Activated T-cell treated with anti-CD3 and anti-CD28 coated beads, Interleukin-2, amount 50 U/mL, for 4 hours (primary cell): Measurements from ENCODE around the gene VSIG8. TPM values are rescaled to one million over a fixed set of nuclear protein-coding genes. Genes with fewer than 3 reads are reported as not detected.

Experiments
- ATAC-seq, 2 donors: fragments of 200-7000 bp; cut with Tn5 transposase; one replicate each; pipeline ENCODE4 v1.10.0; 2021
- DNase-seq: peaks from one replicate; pipeline ENCODE4 v3.0.0-alpha.2; 2020
- H3K27me3 Mint-ChIP-seq: one replicate; pipeline ENCODE4 v1.8.0; 2021; ENCODE audit warnings: low read depth, mixed read lengths
- H3K36me3 Mint-ChIP-seq: one replicate; pipeline ENCODE4 v1.8.0; 2022; ENCODE audit warnings: mixed read lengths; ENCODE audit not compliant: insufficient read depth
- H3K4me1 Mint-ChIP-seq: one replicate; pipeline ENCODE4 v1.8.0; 2021; ENCODE audit warnings: low read depth, mixed read lengths
- H3K4me3 Mint-ChIP-seq: one replicate; pipeline ENCODE4 v1.8.0; 2021; ENCODE audit warnings: mild to moderate bottlenecking, moderate library complexity, mixed read lengths
- H3K9me3 Mint-ChIP-seq: one replicate; pipeline ENCODE4 v1.8.0; 2021; ENCODE audit warnings: mixed read lengths
- total RNA-seq, 3 donors: library from RNA; stranded (reverse); gene quantifications; one replicate each; pipeline ENCODE4 v1.2.1, GENCODE V29; 2021

Gene VSIG8
- total RNA-seq, 3 donors from 2014 or later = not detected

- DNase-seq (no peak), ATAC-seq (no peak)
- Mint-ChIP-seq H3K4me3 (peak overlapping the region; percentile 88), H3K9me3 (no peaks in the 10 kb centered on the region), H3K4me1 (peaks cover 16% of the 10 kb centered on the region), H3K36me3 (no peaks in the 10 kb centered on the region), H3K27me3 (no peaks in the 10 kb centered on the region)
These were observed 6.7 kb downstream of the VSIG8 start for GRCh38 chr1:159855709-159856108.

GRCh38 chr1:159854693-159855192 lies 7.7 kb downstream of the VSIG8 start:
- ATAC-seq = peak; percentile 97
- Mint-ChIP-seq H3K27me3 (no peaks in the 10 kb centered on the region), H3K9me3 (no peaks in the 10 kb centered on the region), H3K36me3 (no peaks in the 10 kb centered on the region), H3K4me1 (peaks cover 16% of the 10 kb centered on the region), H3K4me3 (peak overlapping the region; percentile 88)
- DNase-seq = peak; percentile 63

- peak; percentile 11 to 20 for ATAC-seq
These were observed 8.3 kb downstream of the VSIG8 start for GRCh38 chr1:159854116-159854692.

GRCh38 chr1:159853417-159854115 lies 8.9 kb downstream of the VSIG8 start:
- Mint-ChIP-seq H3K4me1 (peaks cover 16% of the 10 kb centered on the region), H3K9me3 (no peaks in the 10 kb centered on the region), H3K27me3 (no peaks in the 10 kb centered on the region), H3K4me3 (peak overlapping the region; percentile 81), H3K36me3 (no peaks in the 10 kb centered on the region)
- no peak for ATAC-seq
- DNase-seq = no peak

More at GRCh38 chr1:159854116-159854692, 8.3 kb downstream of the VSIG8 start:
- no peak for DNase-seq
- Mint-ChIP-seq H3K4me3 (peak overlapping the region; percentile 81), H3K27me3 (no peaks in the 10 kb centered on the region), H3K36me3 (no peaks in the 10 kb centered on the region), H3K9me3 (no peaks in the 10 kb centered on the region), H3K4me1 (peaks cover 16% of the 10 kb centered on the region)

- Mint-ChIP-seq H3K4me1 (peaks cover 16% of the 10 kb centered on the region), H3K27me3 (no peaks in the 10 kb centered on the region), H3K4me3 (no peak overlapping the region), H3K9me3 (no peaks in the 10 kb centered on the region), H3K36me3 (no peaks in the 10 kb centered on the region)
- DNase-seq (no peak), ATAC-seq (no peak)
These were observed 11.1 kb downstream of the VSIG8 start for GRCh38 chr1:159851407-159851806.

- DNase-seq = no peak
- Mint-ChIP-seq H3K4me1 (peaks cover 11% of the 10 kb centered on the region), H3K27me3 (no peaks in the 10 kb centered on the region), H3K4me3 (no peak overlapping the region), H3K36me3 (no peaks in the 10 kb centered on the region), H3K9me3 (no peaks in the 10 kb centered on the region)
- ATAC-seq = no peak
These were observed 12.7 kb downstream of the VSIG8 start for GRCh38 chr1:159849626-159850366.

- DNase-seq (no peak), ATAC-seq (no peak)
- no peaks in the 10 kb centered on the region for H3K36me3 Mint-ChIP-seq
- H3K4me3 Mint-ChIP-seq = no peak overlapping the region
- no peaks in the 10 kb centered on the region for H3K27me3 Mint-ChIP-seq
- no peaks in the 10 kb centered on the region for H3K9me3 Mint-ChIP-seq
- H3K4me1 Mint-ChIP-seq = peaks cover 5% of the 10 kb centered on the region
These were observed 14.1 kb downstream of the VSIG8 start for GRCh38 chr1:159848326-159848725.

- DNase-seq = no peak
- H3K4me1 Mint-ChIP-seq = peaks cover 4% of the 10 kb centered on the region
- H3K36me3 Mint-ChIP-seq = no peaks in the 10 kb centered on the region
- no peaks in the 10 kb centered on the region for H3K9me3 Mint-ChIP-seq
- H3K4me3 Mint-ChIP-seq = no peak overlapping the region
- no peak for ATAC-seq
- H3K27me3 Mint-ChIP-seq = no peaks in the 10 kb centered on the region
These were observed 15.2 kb downstream of the VSIG8 start for GRCh38 chr1:159847231-159847630.

- no peaks in the 10 kb centered on the region for H3K36me3 Mint-ChIP-seq
- no peak for DNase-seq
- no peak overlapping the region for H3K4me3 Mint-ChIP-seq
- no peak for ATAC-seq
- no peaks in the 10 kb centered on the region for H3K4me1 Mint-ChIP-seq
- H3K9me3 Mint-ChIP-seq = no peaks in the 10 kb centered on the region
- no peaks in the 10 kb centered on the region for H3K27me3 Mint-ChIP-seq
These were observed 16.5 kb downstream of the VSIG8 start for GRCh38 chr1:159845751-159846629.

- Mint-ChIP-seq H3K27me3 (no peaks in the 10 kb centered on the region), H3K4me3 (no peak overlapping the region), H3K4me1 (peaks cover 4% of the 10 kb centered on the region), H3K36me3 (no peaks in the 10 kb centered on the region), H3K9me3 (no peaks in the 10 kb centered on the region)
- ATAC-seq = no peak
- DNase-seq = no peak
These were observed 19.0 kb downstream of the VSIG8 start for GRCh38 chr1:159843459-159843858.

GRCh38 chr1:159841749-159842148 lies 20.7 kb downstream of the VSIG8 start:
- no peaks in the 10 kb centered on the region for H3K27me3 Mint-ChIP-seq
- ATAC-seq (no peak), DNase-seq (no peak)
- H3K4me3 Mint-ChIP-seq = no peak overlapping the region
- no peaks in the 10 kb centered on the region for H3K9me3 Mint-ChIP-seq
- H3K36me3 Mint-ChIP-seq = no peaks in the 10 kb centered on the region
- H3K4me1 Mint-ChIP-seq = peaks cover 4% of the 10 kb centered on the region

- Mint-ChIP-seq H3K27me3 (no peaks in the 10 kb centered on the region), H3K4me3 (no peak overlapping the region), H3K9me3 (no peaks in the 10 kb centered on the region), H3K4me1 (peaks cover 4% of the 10 kb centered on the region), H3K36me3 (peaks cover 2% of the 10 kb centered on the region)
- ATAC-seq = no peak
- no peak for DNase-seq
These were observed 23.2 kb downstream of the VSIG8 start for GRCh38 chr1:159839116-159839849.

- Mint-ChIP-seq H3K27me3 (no peaks in the 10 kb centered on the region), H3K4me1 (peaks cover 4% of the 10 kb centered on the region), H3K9me3 (no peaks in the 10 kb centered on the region), H3K4me3 (no peak overlapping the region), H3K36me3 (peaks cover 2% of the 10 kb centered on the region)
- peak; percentile 25 to 37 for ATAC-seq
- no peak for DNase-seq
These were observed 23.7 kb downstream of the VSIG8 start for GRCh38 chr1:159838715-159839114.
